GM18526 (cell line): ENCODE data around the gene PHAF1.

Experiments
- POLR2A ChIP-seq: IDR thresholded peaks from 3 replicates; pipeline ENCODE4 v1.6.1; 2011; ENCODE audit not compliant: insufficient read length; ENCODE audit errors: extremely low read depth

Gene PHAF1

GRCh38 chr16:67093098-67093726 lies 16.5 kb upstream of the PHAF1 start:
- TF ChIP-seq POLR2A, result no peak

- TF ChIP-seq POLR2A, result no peak
These were observed 11.1 kb upstream of the PHAF1 start for GRCh38 chr16:67098599-67098998.

GRCh38 chr16:67100569-67101310 lies 9.0 kb upstream of the PHAF1 start:
- TF ChIP-seq POLR2A, result no peak

- TF ChIP-seq POLR2A, result no peak
These were observed 8.2 kb upstream of the PHAF1 start for GRCh38 chr16:67101311-67102082.

GRCh38 chr16:67104061-67104460 lies 5.7 kb upstream of the PHAF1 start:
- no peak for TF ChIP-seq POLR2A

- no peak for TF ChIP-seq POLR2A
These were observed 4.9 kb upstream of the PHAF1 start for GRCh38 chr16:67104845-67105244.

GRCh38 chr16:67105246-67105645 lies 4.5 kb upstream of the PHAF1 start:
- TF ChIP-seq POLR2A, result no peak

- no peak for TF ChIP-seq POLR2A
These were observed 3.9 kb upstream of the PHAF1 start for GRCh38 chr16:67105881-67106280.

- no peak for TF ChIP-seq POLR2A
These were observed 1.3 kb upstream of the PHAF1 start for GRCh38 chr16:67108489-67108888.

GRCh38 chr16:67108931-67109406 lies 772 bp upstream of the PHAF1 start:
- TF ChIP-seq POLR2A, result no peak

- TF ChIP-seq POLR2A, result no peak
These were observed 2.3 kb downstream of the PHAF1 start for GRCh38 chr16:67111951-67112444.

- TF ChIP-seq POLR2A, result no peak
These were observed 3.1 kb downstream of the PHAF1 start for GRCh38 chr16:67112591-67113399.

GRCh38 chr16:67114793-67115192 lies 5.1 kb downstream of the PHAF1 start:
- no peak for TF ChIP-seq POLR2A

- no peak for TF ChIP-seq POLR2A
These were observed 5.9 kb downstream of the PHAF1 start for GRCh38 chr16:67115639-67116038.
